Measurements from ENCODE around the gene ITPR3. TPM values are rescaled to one million over a fixed set of nuclear protein-coding genes. Genes with fewer than 3 reads are reported as not detected.

Gene ITPR3
- total RNA-seq, 4 donors from 2014 or later, result 161 to 265 (median 197) TPM

- intact Hi-C loops (cut with DNase I; ENCODE audit: low total_unique reads), result no loop called here
- no peak for TF ChIP-seq CTCF (IDR thresholded peaks at IDR 0.05)
- TF ChIP-seq POLR2A (IDR thresholded peaks at IDR 0.05), result no peak
- no peak overlapping the region for H3K4me3 ChIP-seq (ENCODE audit: low read depth, poor library complexity, severe bottlenecking)
- no peak for DNase-seq (ENCODE audit: low spot score in 2 of 2)
- WGBS, 2 donors, result 94 to 95% methylated on average over 7 of the region's 7 CpGs
These were observed 63.9 kb downstream of the ITPR3 start for GRCh38 chr6:33684983-33685382.

GRCh38 chr6:33685411-33686224 lies 64.5 kb downstream of the ITPR3 start:
- H3K4me3 ChIP-seq (ENCODE audit: low read depth, poor library complexity, severe bottlenecking), result no peak overlapping the region
- intact Hi-C loops (cut with DNase I; ENCODE audit: low total_unique reads), result no loop called here
- DNase-seq (ENCODE audit: low spot score in 2 of 2), result no peak
- WGBS, 2 donors, result 92% methylated on average over 38 of the region's 38 CpGs
- TF ChIP-seq POLR2A (IDR thresholded peaks at IDR 0.05) (no peak), CTCF (IDR thresholded peaks at IDR 0.05) (no peak)

- no peak for TF ChIP-seq CTCF (IDR thresholded peaks at IDR 0.05)
- TF ChIP-seq POLR2A (IDR thresholded peaks at IDR 0.05), result no peak
- WGBS, 2 donors, result 72 to 82% methylated on average over 6 of the region's 6 CpGs
- intact Hi-C loops (cut with DNase I; ENCODE audit: low total_unique reads), result no loop called here
- DNase-seq (ENCODE audit: low spot score in 2 of 2), result no peak
- no peak overlapping the region for H3K4me3 ChIP-seq (ENCODE audit: low read depth, poor library complexity, severe bottlenecking)
These were observed 65.3 kb downstream of the ITPR3 start for GRCh38 chr6:33686225-33686924.

GRCh38 chr6:33686981-33687975 lies 66.2 kb downstream of the ITPR3 start:
- H3K4me3 ChIP-seq (ENCODE audit: low read depth, poor library complexity, severe bottlenecking), result no peak overlapping the region
- no peak for TF ChIP-seq POLR2A (IDR thresholded peaks at IDR 0.05)
- no peak for TF ChIP-seq CTCF (IDR thresholded peaks at IDR 0.05)
- 91 to 93% methylated on average over 27 of the region's 27 CpGs for WGBS, 2 donors
- intact Hi-C loops (cut with DNase I; ENCODE audit: low total_unique reads), result no loop called here
- no peak for DNase-seq (ENCODE audit: low spot score in 2 of 2)

GRCh38 chr6:33688006-33688405 lies 66.9 kb downstream of the ITPR3 start:
- intact Hi-C loops (cut with DNase I; ENCODE audit: low total_unique reads), result no loop called here
- TF ChIP-seq CTCF (IDR thresholded peaks at IDR 0.05), result no peak
- TF ChIP-seq POLR2A (IDR thresholded peaks at IDR 0.05), result no peak

More at GRCh38 chr6:33688006-33688405, 66.9 kb downstream of the ITPR3 start:
- no peak overlapping the region for H3K4me3 ChIP-seq (ENCODE audit: low read depth, poor library complexity, severe bottlenecking)
- DNase-seq (ENCODE audit: low spot score in 2 of 2), result no peak
- WGBS, 2 donors, result 94% methylated on average over 12 to 17 of the region's 20 CpGs

All from lower leg skin (tissue), 4 donors.